RWPE2 (cell line): ENCODE measurements around the gene MRGPRF.

Source experiments
- ATAC-seq: fragments of 200-7000 bp; cut with Tn5 transposase; 3 replicates; pipeline ENCODE4 v1.9.1; 2021; ENCODE audit warnings: low read depth
- DNase-seq: peaks from one replicate; pipeline ENCODE4 v3.0.0-alpha.2; 2020; ENCODE audit warnings: low spot score
- H3K27ac ChIP-seq: fragments of 450-650 bp; 2 replicates; pipeline ENCODE4 v1.5.1; 2017; ENCODE audit warnings: mild to moderate bottlenecking; ENCODE audit not compliant: poor library complexity, severe bottlenecking
- H3K27me3 ChIP-seq: fragments of 250-450 bp; sonication (Bioruptor Pico); 2 replicates; pipeline ENCODE4 v1.5.1; 2021; ENCODE audit warnings: mild to moderate bottlenecking, moderate library complexity; ENCODE audit not compliant: insufficient read depth, poor library complexity, severe bottlenecking
- H3K36me3 ChIP-seq: fragments of 250-450 bp; sonication (Bioruptor Pico); 2 replicates; pipeline ENCODE4 v1.5.1; 2020; ENCODE audit warnings: low read depth, mild to moderate bottlenecking, moderate library complexity
- H3K4me1 ChIP-seq: fragments of 250-450 bp; sonication (Bioruptor Pico); 2 replicates; pipeline ENCODE4 v1.5.1; 2021; ENCODE audit warnings: mild to moderate bottlenecking, moderate library complexity; ENCODE audit not compliant: insufficient read depth, poor library complexity, severe bottlenecking
- H3K4me3 ChIP-seq: fragments of 250-450 bp; sonication (Bioruptor Pico); 2 replicates; pipeline ENCODE4 v1.5.1; 2021; ENCODE audit warnings: mild to moderate bottlenecking, moderate library complexity; ENCODE audit not compliant: severe bottlenecking
- H3K9me3 ChIP-seq: fragments of 250-450 bp; sonication (Bioruptor Pico); 2 replicates; pipeline ENCODE4 v1.5.1; 2021; ENCODE audit warnings: mild to moderate bottlenecking, moderate library complexity; ENCODE audit not compliant: severe bottlenecking
- CTCF ChIP-seq: fragments of 450-650 bp; IDR thresholded peaks from one replicate; pipeline ENCODE4 v1.5.1; 2017; ENCODE audit warnings: mild to moderate bottlenecking, moderate library complexity; ENCODE audit not compliant: poor library complexity, severe bottlenecking

The MRGPRF gene

GRCh38 chr11:68989936-68990606 is 23.0 kb downstream of the MRGPRF start:
- TF ChIP-seq CTCF: no peak
- ATAC-seq (no peak), DNase-seq (no peak)
- Histone ChIP-seq H3K4me3 (no peak overlapping the region), H3K9me3 (no peaks in the 10 kb centered on the region), H3K36me3 (no peaks in the 10 kb centered on the region), H3K4me1 (no peaks in the 10 kb centered on the region), H3K27me3 (no peaks in the 10 kb centered on the region), H3K27ac (no peak overlapping the region)

GRCh38 chr11:68988491-68988890 is 24.6 kb downstream of the MRGPRF start:
- Histone ChIP-seq H3K27me3 (no peaks in the 10 kb centered on the region), H3K9me3 (no peaks in the 10 kb centered on the region), H3K4me1 (no peaks in the 10 kb centered on the region), H3K27ac (no peak overlapping the region), H3K4me3 (no peak overlapping the region), H3K36me3 (no peaks in the 10 kb centered on the region)
- DNase-seq: no peak
- no peak for TF ChIP-seq CTCF
- ATAC-seq: no peak

- no peak for TF ChIP-seq CTCF
- Histone ChIP-seq H3K27me3 (no peaks in the 10 kb centered on the region), H3K27ac (no peak overlapping the region), H3K36me3 (no peaks in the 10 kb centered on the region), H3K4me3 (no peak overlapping the region), H3K9me3 (no peaks in the 10 kb centered on the region), H3K4me1 (no peaks in the 10 kb centered on the region)
- DNase-seq (no peak), ATAC-seq (no peak)
Observed at GRCh38 chr11:68987211-68987610, 25.8 kb downstream of the MRGPRF start.

GRCh38 chr11:68983801-68984200 is 29.2 kb downstream of the MRGPRF start:
- no peak for ATAC-seq
- DNase-seq: no peak
- Histone ChIP-seq H3K4me1 (no peaks in the 10 kb centered on the region), H3K27ac (no peak overlapping the region), H3K4me3 (no peak overlapping the region), H3K36me3 (no peaks in the 10 kb centered on the region), H3K27me3 (no peaks in the 10 kb centered on the region), H3K9me3 (no peaks in the 10 kb centered on the region)
- no peak for TF ChIP-seq CTCF

- Histone ChIP-seq H3K27ac (no peak overlapping the region), H3K4me3 (no peak overlapping the region), H3K9me3 (no peaks in the 10 kb centered on the region), H3K27me3 (no peaks in the 10 kb centered on the region), H3K4me1 (no peaks in the 10 kb centered on the region), H3K36me3 (no peaks in the 10 kb centered on the region)
- ATAC-seq: no peak
- no peak for DNase-seq
- TF ChIP-seq CTCF: no peak
Observed at GRCh38 chr11:68982134-68982533, 30.9 kb downstream of the MRGPRF start.
